Thymus (tissue), 11 donors: ENCODE results near the gene KLHL6. TPM values are rescaled to one million over a fixed set of nuclear protein-coding genes. Genes with fewer than 3 reads are reported as not detected.
"Not testable (repeated sequence)": the region's sequence is repeated elsewhere in the genome, so short reads cannot be mapped to it uniquely, and the experiment has no call there.

Experiments used
- DNase-seq, 9 donors: peaks; one replicate each; pipeline ENCODE4 v3.0.0-alpha.2; 2013; ENCODE audit warnings: low spot score in 9 of 9, low read depth in 6 of 9, missing footprints in 1 of 9
- H3K27ac ChIP-seq, 2 donors: one replicate each; pipeline ENCODE4 v1.5.1; 2013; ENCODE audit warnings: control low read depth in 1 of 2, low read depth in 1 of 2, low read length in 1 of 2, mild to moderate bottlenecking in 1 of 2, moderate library complexity in 1 of 2
- H3K27me3 ChIP-seq, 2 donors: one replicate each; pipeline ENCODE4 v1.5.1; 2013; ENCODE audit warnings: low read length in 1 of 2; ENCODE audit not compliant: control insufficient read depth in 2 of 2, insufficient read depth in 1 of 2
- H3K36me3 ChIP-seq, 2 donors: one replicate each; pipeline ENCODE4 v1.5.1; 2013; ENCODE audit warnings: low read length in 1 of 2, mild to moderate bottlenecking in 1 of 2, moderate library complexity in 1 of 2; ENCODE audit not compliant: control insufficient read depth in 2 of 2, insufficient read depth in 2 of 2
- H3K4me1 ChIP-seq, 2 donors: one replicate each; pipeline ENCODE4 v1.5.1; 2013; ENCODE audit warnings: low read length in 2 of 2; ENCODE audit not compliant: control insufficient read depth in 2 of 2, insufficient read depth in 2 of 2
- H3K4me3 ChIP-seq, 2 donors: one replicate each; pipeline ENCODE4 v1.5.1; 2013; ENCODE audit warnings: low read length in 2 of 2, control low read depth in 1 of 2, mild to moderate bottlenecking in 1 of 2
- H3K9me3 ChIP-seq, 2 donors: one replicate each; pipeline ENCODE4 v1.5.1; 2013; ENCODE audit warnings: low read length in 1 of 2, mild to moderate bottlenecking in 1 of 2; ENCODE audit not compliant: control insufficient read depth in 2 of 2, insufficient read depth in 1 of 2
- WGBS: extraction: QIAGEN DNeasy Blood & Tissue Kit; methylation state at CpG from one replicate; pipeline ENCODE4 v1.1.7; 2013; 5-methylcytosine and 5-hydroxymethylcytosine counted together
- polyA plus RNA-seq: library from polyadenylated mRNA; stranded (reverse); fragments of 200-250 nt; gene quantifications from one replicate; pipeline ENCODE4 v1.2.3, GENCODE V29; 2013
- total RNA-seq: library from RNA; stranded (reverse); fragments of 120-200 nt; gene quantifications from one replicate; pipeline ENCODE4 v1.2.4, GENCODE V29; 2013
- donor health status: healthy.

Gene KLHL6
- total and polyA plus RNA-seq, 2 donors = 16.3 to 20.9 TPM

GRCh38 chr3:183447206-183448001 is 108.1 kb downstream of the KLHL6 start:
- Histone ChIP-seq H3K4me1 (peaks cover 0 to 6% of the 10 kb centered on the region in 2 donors), H3K4me3 (peak overlapping the region; percentile 61 to 69), H3K27me3 (no peaks in the 10 kb centered on the region), H3K27ac (peak overlapping the region; percentile 21 to 38), H3K9me3 (peaks cover 0 to 4% of the 10 kb centered on the region in 2 donors), H3K36me3 (no peaks in the 10 kb centered on the region)
- under 1% methylated on average over 54 of the region's 54 CpGs for WGBS
- DNase-seq = peak in 8 of 9 donors; percentile 22 to 83 (median 54)

- Histone ChIP-seq H3K4me3 (peak overlapping the region; percentile 61 to 69), H3K27me3 (no peaks in the 10 kb centered on the region), H3K4me1 (peaks cover 0 to 6% of the 10 kb centered on the region in 2 donors), H3K9me3 (peaks cover 0 to 4% of the 10 kb centered on the region in 2 donors), H3K27ac (no peak overlapping the region), H3K36me3 (no peaks in the 10 kb centered on the region)
- no peak for DNase-seq
- WGBS = 99% methylated on average over 2 of the region's 2 CpGs
These were observed 108.7 kb downstream of the KLHL6 start for GRCh38 chr3:183446838-183447205.

- H3K9me3 ChIP-seq = peaks cover 0 to 4% of the 10 kb centered on the region in 2 donors
- no peak overlapping the region for H3K4me3 ChIP-seq
- WGBS = 97% methylated on average over 1 of the region's 1 CpG
- peaks cover 0 to 6% of the 10 kb centered on the region in 2 donors for H3K4me1 ChIP-seq
- H3K36me3 ChIP-seq = no peaks in the 10 kb centered on the region
- DNase-seq = no peak
- no peak overlapping the region for H3K27ac ChIP-seq
- no peaks in the 10 kb centered on the region for H3K27me3 ChIP-seq
These were observed 110.8 kb downstream of the KLHL6 start for GRCh38 chr3:183444748-183445147.

- WGBS = 96% methylated on average over 10 of the region's 10 CpGs
- Histone ChIP-seq H3K27ac (no peak overlapping the region), H3K27me3 (no peaks in the 10 kb centered on the region), H3K9me3 (peaks cover 0 to 4% of the 10 kb centered on the region in 2 donors), H3K36me3 (no peaks in the 10 kb centered on the region), H3K4me1 (peaks cover 0 to 6% of the 10 kb centered on the region in 2 donors), H3K4me3 (no peak overlapping the region)
- no peak for DNase-seq
These were observed 111.8 kb downstream of the KLHL6 start for GRCh38 chr3:183443395-183444385.

- no peaks in the 10 kb centered on the region for H3K36me3 ChIP-seq
- WGBS = 99% methylated on average over 1 of the region's 1 CpG
- peaks cover 0 to 4% of the 10 kb centered on the region in 2 donors for H3K9me3 ChIP-seq
- no peaks in the 10 kb centered on the region for H3K27me3 ChIP-seq
- H3K27ac ChIP-seq = no peak overlapping the region
- DNase-seq = no peak
- H3K4me1 ChIP-seq = peaks cover 0 to 3% of the 10 kb centered on the region in 2 donors
- H3K4me3 ChIP-seq = no peak overlapping the region
These were observed 112.5 kb downstream of the KLHL6 start for GRCh38 chr3:183442994-183443393.

GRCh38 chr3:183440521-183440920 is 115.0 kb downstream of the KLHL6 start:
- H3K36me3 ChIP-seq = not testable (repeated sequence)

GRCh38 chr3:183439515-183439914 is 116.0 kb downstream of the KLHL6 start:
- Histone ChIP-seq H3K9me3 (peaks cover 0 to 4% of the 10 kb centered on the region in 2 donors), H3K4me1 (no peaks in the 10 kb centered on the region), H3K27ac (no peak overlapping the region), H3K4me3 (no peak overlapping the region), H3K36me3 (no peaks in the 10 kb centered on the region), H3K27me3 (no peaks in the 10 kb centered on the region)
- WGBS = 96% methylated on average over 3 of the region's 3 CpGs
- no peak for DNase-seq

More at GRCh38 chr3:183440521-183440920, 115.0 kb downstream of the KLHL6 start:
- not testable (repeated sequence) for H3K4me3 ChIP-seq, H3K9me3 ChIP-seq, H3K27ac ChIP-seq, H3K4me1 ChIP-seq, H3K27me3 ChIP-seq, DNase-seq
- 74% methylated on average over 3 of the region's 3 CpGs for WGBS

- peaks cover 0 to 4% of the 10 kb centered on the region in 2 donors for H3K9me3 ChIP-seq
- no peaks in the 10 kb centered on the region for H3K4me1 ChIP-seq
- no peak overlapping the region for H3K27ac ChIP-seq
- no peaks in the 10 kb centered on the region for H3K36me3 ChIP-seq
- 97% methylated on average over 1 of the region's 1 CpG for WGBS
- DNase-seq = no peak
- H3K4me3 ChIP-seq = no peak overlapping the region
- H3K27me3 ChIP-seq = no peaks in the 10 kb centered on the region
These were observed 116.8 kb downstream of the KLHL6 start for GRCh38 chr3:183438735-183439134.
